CMK (cell line): ENCODE measurements around the gene BORCS5.

ENCODE experiments used
- DNase-seq: peaks from one replicate; pipeline ENCODE4 v3.0.0-alpha.2; 2010; ENCODE audit warnings: low read depth

BORCS5 gene

DNA sequence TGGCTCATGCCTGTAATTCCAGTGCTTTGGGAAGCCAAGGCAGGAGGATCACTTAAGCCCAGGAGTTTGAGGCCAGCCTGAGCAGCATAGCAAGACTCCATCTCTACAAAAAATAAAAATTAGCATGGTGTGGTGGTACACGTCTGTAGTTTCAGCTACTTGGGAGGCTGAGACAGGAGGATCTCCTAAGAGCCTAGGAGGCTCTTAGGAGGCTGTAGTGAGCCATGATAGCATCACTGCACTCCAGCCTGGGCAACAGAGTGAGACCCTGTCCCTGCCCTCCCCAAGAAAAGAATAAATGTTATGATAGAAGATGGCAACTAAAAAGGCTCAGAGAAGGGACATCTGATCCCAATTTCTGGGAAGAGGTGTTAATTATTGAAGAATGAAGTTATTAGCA is 3.6 kb upstream of the BORCS5 start:
- no peak for DNase-seq

DNA sequence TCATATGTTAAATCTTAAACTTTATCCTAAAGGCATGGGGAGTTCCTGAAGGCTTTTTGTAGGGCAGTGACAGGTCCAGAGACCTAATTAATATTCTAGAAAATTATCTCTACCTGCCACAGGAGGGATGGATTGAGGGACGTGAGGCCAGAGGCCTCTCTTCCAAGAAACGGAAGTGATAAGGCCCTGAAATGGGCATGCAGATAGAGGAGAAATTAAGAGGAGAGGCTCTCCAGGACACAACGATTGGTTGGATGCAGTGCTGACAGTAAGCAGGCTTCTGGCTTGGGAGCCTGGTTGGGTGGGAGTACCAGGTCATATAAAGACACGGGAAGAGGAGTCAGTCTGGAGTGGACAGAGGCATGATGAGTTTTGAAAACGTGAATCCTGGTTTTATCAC is 3.1 kb upstream of the BORCS5 start:
- no peak for DNase-seq

DNA sequence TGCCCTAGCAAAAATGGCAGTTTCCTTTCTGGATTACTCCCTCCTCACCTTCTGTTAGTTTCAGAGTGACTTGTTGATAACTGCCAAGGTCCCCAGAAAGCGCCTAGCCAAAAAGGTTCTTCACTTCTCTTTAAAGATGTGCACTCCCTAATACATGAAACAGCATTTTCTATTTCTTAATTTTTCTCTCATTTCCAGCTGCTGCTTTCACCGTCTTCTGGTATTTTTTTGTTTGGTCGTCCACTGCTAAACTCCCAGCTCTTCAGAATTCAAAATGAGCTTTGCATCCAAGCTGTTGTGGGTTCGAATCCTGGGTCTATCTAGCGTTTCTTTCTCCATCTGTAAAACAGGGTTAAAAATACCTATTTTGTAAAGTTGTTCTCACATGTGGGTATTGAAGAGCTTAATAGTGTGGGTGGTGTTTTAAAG is 397 bp upstream of the BORCS5 start:
- no peak for DNase-seq

DNA sequence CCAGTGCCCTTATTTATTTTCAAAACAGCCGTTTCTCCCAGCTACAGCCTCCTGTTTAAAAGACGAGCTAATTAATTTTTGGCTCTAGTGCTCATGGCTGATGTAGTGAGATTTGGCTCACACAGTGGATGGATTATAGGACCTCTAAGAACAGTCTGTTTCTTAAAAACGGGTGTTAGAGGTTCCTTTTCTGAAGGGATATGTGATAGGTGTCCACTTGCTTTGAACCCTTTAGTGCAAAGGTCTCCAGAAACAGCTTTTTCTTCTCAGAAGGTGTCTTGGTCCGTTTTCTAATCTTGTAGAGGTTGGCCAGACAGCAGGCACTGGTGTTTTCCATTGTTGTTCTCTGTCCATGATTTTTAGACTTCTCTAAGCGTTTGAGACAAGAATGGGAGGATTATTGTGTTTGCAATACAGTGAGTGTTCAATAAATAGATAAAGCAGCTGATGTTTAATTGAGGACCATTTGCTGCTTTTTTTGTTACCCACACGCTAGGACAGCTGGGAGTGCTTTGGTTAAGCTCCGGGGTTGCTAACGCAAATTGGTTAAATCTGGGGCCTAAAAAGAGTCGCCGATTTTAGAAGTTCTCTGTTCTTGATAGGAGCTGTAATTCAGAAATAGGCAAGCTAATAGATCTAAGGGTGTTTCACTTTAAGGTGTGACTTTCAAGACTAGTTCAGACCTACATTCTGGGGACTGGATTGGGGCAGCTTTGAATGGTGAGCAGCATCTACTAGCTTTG is 1.0 kb downstream of the BORCS5 start:
- no peak for DNase-seq

DNA sequence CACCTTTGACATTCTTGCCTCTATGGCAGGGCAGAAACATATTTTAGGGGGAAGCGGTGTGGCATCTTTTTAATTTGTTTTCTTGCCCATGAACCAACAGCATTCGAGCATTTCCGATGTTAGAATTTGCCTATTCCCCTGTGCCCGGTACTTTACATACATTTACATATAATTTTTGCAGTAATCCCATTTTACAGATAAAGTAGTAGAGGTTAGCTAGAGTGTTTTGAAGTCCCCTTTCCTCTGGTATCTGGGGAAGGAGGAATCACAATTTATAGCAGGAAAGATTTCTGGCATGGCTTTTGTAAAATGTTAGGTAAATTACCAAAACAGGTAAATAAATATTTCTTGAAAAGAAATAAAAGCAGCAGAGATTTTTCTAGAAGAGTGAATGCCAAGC is 1.6 kb downstream of the BORCS5 start:
- DNase-seq: no peak

DNA sequence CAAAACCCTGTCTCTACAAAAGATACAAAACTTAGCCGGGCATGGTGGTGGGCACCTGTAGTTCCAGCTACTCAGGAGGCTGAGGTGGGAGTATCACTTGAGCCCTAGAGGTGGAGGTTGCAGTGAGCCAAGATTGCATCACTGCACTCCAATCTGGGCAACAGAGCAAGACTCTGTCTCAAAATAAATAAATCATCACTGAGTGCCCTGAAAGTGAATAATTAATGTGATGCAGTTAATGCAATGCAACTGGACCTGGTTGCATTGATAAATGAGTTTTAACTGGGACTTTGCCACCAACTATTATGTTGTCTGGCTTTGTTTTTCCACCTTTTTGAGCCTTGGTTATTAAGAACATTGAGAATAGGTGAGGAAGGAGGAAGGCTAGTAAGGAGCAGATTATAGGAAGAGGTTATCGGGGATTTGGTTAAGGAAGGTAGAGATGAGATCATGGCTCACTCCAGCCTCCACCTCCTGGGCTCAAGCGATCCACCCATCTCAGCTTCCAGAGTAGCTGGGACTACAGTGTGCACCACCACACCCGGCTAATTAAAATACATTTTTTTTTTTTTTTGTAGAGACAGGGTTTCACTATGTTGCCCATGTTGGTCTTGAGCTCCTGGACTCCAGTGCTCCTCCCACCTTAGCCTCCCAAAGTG is 8.0 kb downstream of the BORCS5 start:
- DNase-seq: no peak

DNA sequence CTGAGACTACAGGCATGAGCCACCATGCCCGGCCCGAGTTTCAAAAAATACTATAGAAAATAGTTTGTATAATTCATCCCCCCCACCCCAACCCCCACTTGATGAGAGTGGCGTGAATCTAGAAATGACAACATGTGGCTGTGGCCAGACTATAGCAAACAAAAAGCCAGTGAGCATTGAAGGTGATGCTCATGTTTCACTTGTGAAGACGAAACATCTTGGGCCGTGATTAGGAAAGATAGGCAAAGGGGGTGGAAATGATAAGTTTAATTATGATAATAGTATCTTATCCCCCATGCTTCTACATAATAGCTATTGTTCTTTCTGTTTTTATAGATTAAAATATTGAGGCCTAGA is 8.5 kb downstream of the BORCS5 start:
- no peak for DNase-seq

DNA sequence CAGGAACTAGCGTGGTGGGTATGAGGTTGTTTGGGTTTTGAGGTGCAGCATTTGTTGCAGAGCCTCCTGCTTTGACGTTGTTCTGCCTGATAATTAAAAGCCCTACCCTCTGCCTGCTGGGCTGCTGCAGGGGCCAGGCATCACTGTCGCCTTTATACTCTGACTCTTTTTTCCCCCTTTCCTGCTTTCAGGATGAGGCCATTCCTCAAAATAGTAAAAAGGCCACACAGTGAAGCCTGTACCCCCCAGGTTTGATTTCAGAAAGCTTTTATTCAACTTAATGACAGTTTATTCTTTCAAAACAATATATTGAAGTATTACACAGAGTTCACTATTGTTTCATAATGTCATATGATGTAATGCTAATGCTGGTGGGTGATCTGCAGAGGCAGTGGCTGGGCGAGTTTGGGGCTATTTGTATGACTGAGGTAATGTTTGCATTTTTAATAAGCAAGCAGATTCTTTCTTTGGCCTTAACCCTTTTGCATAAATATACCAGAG is 9.1 kb downstream of the BORCS5 start:
- DNase-seq: no peak

DNA sequence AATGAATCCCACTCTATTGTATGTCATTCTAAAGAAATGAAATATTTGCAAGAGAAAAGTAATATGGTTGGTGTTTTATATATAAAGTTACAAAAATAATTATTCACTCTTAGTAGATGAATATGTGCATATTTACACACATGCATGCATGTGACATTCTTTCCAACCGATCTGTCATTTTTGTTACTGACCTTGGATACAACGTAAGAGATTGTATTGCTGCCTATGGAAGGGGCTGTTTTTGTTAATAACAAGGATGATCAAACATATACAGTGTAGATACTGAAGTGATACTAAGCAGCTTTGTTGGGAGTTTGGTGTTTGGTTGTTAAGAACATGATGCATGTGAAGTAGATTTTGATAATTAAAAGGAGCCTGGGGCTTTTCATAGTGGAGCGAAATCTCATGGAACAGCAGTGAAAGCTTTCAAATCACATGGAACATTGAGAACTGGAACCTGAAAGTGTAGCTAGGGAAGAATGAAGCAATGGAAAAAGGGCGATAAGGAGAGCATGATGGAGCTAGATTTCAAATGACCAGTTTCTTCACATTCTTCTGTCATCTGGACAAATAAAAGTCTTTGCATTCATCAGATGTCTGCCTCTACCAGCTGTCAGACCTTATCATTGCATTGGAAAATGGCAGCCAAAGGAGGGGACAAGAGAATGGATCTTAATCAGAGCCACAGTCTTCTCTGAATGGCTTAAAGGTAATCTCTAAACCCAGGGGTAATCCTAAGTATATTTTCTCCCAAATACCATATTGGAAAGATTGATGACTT is 10.0 kb downstream of the BORCS5 start:
- no peak for DNase-seq

DNA sequence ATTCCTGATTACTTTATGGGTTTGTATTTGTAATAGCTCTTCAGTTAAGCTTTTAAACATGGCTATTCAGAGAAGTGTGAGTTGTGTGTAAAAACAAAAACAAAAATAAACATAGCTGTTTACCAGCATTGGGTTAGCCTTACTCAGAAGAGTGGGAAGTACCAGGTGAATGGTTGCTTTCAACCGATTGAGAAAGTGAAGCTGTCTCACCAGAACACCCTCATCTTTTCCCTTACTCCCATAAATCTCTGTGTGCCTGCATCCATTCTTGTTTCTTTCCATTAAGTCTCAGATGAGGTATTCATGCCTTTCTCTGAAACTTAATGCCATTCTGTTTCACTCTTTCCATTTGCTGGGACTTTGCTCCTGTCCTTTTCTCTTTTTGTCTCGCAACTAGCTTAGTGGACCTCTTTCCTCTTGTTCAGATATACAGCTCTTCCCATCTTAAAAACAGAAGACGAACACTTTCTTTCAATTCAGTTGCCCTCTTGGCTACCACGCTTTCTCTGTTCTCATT is 10.7 kb downstream of the BORCS5 start:
- DNase-seq: no peak

DNA sequence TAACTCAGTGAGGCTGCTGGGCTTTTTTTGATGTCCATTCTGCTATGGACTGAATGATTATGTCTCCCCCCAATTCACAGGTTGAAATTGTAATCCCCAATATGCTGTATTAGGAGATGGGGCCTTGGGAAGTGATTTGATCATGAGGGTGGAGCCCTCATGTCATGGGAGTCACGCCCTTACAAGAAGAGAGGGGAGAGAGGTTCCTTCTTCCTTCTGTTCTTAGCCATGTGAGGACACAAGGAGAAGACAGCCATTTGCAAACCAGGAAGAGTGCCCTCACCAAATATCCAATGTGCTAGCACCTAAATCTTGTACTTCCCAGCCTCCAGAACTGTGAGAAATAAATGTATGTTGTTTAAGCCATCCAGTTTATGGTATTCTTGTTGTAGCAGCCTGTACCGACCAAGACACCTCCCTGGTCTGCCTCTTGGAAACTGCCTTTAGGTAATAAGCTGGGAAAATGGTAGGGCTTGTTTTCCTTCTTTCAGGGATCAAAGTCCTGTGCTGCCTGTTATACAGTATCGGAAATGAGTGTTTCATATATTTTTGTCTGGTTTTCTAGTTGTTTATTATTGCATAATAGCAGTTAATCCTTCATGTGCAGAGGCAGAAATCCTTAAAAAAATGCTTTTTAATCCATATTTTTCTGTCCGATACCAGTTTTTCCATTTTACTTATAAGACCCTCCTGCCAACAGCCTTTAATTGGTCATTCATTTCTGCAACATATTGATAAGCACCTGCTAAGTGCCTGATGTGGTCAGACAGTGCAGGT is 16.3 kb downstream of the BORCS5 start:
- DNase-seq: no peak

DNA sequence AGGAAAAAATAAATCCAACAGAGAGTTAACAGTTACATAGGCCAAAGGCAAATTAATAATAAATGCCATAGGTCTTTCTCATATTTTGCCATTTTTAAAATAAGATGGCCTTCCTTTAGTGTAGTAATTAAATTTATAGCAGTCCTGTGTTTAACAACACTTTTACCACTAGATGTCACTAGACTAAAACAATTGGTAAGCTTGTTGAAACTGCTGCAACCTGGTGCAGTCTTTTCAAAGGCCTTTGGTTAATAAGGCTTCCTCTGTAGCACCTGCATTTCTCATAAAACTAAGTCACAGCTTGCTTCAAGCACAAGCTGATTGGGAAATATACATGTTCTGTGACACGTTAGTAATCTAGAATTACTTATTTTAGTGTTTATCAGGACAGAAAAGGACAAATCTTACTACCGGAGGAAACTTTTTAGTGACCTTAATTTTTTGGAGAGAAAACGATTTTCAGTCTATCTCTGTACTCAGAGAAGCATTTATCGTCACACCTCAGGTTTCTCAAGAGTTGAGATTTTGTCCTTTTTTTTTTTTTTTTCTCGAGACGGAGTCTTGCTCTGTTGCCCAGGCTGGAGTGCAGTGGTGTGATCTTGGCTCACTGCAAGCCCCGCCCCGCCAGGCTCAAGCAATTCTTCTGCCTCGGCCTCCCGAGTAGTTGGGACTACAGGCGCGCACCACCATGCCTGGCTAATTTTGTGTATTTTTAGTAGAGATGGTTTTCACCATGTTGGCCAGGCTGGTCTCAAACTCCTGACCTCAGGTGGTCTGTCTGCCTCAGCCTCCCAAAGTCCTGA is 20.0 kb downstream of the BORCS5 start:
- DNase-seq: peak; percentile 18

DNA sequence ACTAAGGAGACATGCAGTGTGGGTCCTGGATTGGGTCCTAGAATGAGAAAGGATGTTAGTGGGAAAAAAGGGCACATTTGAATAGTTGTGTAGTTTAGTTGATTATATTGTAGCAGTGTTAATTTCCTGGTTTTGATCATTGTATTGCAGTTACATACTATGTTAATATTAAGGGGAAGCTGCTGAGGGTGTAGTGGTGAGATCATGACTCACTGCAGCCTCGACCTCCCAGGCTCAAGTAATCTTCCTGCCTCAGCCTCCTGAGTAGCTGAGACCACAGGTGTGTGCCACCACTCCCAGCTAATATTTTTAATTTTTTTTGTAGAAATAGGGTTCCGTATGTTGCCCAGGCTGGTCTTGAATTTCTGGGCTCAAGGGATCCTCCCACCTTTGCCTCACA is 21.7 kb downstream of the BORCS5 start:
- DNase-seq: no peak

DNA sequence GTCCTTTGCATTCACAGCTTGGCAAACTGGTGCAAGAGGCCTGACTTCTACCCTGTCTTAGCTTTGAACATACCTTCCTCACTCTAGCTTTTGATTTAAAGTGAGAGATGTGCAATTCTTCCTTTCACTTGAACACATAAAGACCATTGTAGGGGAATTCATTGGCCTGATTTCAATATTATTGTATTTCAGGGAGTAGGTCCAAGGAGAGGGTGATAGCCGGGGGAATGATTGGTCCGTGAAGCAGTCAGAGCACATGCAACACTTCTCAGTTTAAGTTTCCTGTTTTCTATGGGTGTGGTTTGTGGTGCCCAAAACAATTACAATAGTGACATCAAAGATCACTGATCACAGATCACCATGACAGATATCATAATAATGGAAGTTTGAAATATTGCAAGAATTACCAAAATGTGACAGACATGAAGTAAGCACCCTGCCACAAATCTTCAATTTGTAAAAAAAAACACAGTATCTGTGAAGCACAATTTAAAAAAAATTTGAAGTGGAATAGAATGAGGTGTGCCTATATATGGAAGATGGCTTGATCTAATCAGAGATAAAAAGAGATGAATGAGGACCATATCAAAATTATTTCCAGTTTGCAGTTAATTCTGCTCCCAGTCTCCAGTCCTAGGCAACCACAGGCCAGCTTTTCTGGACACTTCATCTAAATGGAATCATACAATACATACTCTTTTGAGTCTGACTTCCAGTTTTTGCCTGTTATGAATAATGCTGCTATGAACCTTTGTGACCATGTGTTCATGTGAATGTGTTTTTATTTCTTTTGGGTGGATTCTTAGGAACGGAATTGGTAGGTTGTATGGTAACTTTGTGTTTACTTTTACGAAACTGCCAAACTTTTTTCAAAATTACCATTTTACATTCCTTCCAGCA is 23.2 kb downstream of the BORCS5 start:
- DNase-seq: no peak

DNA sequence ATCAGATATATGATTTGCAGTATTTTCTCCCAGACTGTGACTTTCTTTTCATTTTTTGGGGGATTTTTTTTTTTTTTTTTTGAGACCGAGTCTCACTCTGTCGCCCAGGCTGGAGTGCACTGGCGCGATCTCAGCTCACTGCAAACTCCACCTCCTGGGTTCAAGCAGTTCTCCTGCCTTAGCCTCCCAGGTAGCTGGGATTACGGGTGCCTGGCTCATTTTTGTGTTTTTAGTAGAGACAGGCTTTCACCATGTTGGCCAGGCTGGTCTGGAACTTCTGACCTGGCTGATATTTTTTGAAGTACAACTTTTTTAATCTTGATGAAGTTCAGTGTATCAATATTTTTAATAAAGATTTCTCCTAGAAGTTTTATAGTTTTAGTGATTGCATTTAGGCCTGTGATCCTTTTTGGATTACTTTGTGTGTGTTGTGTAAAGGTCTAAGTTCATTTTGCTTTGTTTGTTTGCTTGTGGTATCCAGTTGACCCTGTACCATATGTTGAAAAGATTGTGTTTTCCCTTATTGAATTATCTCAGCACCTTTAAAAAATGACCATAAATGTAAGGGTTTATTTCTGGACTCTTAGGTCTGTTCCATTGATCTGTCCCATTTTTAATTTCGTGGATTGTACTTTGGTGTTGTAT is 24.2 kb downstream of the BORCS5 start:
- DNase-seq: no peak

DNA sequence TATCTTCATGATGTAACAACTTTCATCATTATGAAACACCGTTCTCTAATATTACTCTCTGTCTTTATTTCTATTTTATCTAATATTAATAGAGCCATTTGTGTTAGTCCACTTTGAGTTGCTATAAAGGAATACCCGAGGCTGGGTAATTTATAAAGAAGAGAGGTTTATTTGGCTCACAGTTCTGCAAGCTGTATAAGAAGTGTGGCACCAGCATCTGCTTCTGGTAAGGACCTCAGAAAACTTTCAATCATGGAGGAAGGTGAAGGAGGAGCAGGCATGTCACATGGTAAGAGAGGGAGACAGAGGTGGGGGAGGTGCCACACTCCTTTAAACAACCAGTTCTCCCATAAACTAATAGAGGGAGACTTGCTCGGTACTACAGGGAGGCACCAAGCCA is 25.1 kb downstream of the BORCS5 start:
- no peak for DNase-seq

DNA sequence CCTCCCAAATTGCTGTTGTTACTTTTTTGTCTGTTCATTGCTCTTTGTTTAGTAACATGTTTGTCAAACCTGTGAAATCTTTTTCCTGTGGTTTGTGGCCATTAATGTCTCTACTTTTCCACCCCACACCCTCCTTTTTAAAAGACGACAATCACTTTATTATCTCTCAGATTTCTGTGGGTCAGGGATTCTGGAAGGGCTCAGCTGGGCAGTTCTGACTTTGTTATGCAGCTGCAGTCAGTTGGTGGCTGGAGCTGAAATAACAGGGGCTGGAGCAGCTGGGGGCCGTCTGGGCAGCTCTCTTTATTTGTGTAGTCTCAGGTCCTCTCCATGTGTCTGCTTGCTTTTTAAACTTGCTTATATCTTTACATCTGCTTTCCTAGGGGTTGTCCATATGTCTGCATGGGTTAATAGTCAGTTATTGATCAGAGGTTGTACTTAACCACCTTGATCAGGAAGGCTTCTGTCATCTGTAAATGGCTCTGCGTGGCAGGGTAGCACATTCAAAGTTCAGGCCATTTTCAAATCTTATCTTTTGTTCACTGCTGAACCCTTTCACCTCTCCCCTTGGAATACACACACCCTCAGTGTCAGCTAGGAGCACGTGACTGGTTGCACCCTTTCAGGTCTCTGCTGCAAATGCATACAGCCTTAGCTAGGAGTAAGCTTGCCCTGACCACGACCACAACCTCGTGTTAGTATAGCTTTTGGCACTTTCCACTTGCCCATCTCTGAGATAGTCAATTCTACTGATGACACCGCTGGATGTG is 27.9 kb downstream of the BORCS5 start:
- DNase-seq: no peak

DNA sequence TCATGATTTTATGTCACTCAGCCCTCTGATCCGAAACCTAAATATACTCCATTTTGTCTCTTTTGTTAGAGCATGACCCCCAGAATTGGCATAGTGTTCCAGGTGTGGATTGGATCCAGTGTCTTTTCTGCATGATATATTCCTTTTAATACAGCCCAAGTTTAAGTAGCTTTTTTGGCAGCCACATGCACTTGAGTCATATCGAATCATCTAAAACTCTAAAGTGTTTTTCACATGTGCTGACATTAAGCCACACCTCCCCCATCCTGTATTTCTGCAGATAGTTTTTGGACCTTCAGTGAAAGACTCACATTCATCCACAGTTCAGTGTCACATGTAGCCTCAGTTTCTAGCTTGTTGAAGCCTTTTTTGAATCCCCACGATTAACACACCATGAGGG is 30.6 kb downstream of the BORCS5 start:
- DNase-seq: no peak

DNA sequence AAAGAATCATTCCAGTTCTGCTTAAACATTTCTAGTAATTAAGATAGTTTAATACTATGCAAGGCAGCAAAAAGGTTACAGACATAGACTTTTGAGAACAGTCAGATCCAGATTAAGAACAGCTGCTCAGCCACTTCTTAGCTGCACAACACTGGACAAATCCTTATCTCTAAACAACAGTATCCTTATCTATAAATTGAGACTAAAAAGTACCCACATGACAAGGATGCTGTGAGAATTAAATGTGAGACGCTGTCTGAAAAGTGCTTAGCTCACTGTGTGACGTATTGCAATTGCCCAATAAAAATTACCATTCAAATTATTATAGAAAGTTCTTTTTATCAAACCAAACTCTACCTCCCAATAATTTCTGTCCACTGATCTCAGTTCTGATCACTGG is 35.5 kb downstream of the BORCS5 start:
- DNase-seq: peak; percentile 56
